ENCODE data around the gene PSMC4.
A peak's percentile ranks its signal among the peaks of the same experiment; 100 is the strongest.

Gene PSMC4

GRCh38 chr19:39995794-39996193 lies 24.8 kb downstream of the PSMC4 start:
- DNase-seq: no peak

GRCh38 chr19:39996218-39996810 lies 25.3 kb downstream of the PSMC4 start:
- DNase-seq: peak; percentile 68

DNA sequence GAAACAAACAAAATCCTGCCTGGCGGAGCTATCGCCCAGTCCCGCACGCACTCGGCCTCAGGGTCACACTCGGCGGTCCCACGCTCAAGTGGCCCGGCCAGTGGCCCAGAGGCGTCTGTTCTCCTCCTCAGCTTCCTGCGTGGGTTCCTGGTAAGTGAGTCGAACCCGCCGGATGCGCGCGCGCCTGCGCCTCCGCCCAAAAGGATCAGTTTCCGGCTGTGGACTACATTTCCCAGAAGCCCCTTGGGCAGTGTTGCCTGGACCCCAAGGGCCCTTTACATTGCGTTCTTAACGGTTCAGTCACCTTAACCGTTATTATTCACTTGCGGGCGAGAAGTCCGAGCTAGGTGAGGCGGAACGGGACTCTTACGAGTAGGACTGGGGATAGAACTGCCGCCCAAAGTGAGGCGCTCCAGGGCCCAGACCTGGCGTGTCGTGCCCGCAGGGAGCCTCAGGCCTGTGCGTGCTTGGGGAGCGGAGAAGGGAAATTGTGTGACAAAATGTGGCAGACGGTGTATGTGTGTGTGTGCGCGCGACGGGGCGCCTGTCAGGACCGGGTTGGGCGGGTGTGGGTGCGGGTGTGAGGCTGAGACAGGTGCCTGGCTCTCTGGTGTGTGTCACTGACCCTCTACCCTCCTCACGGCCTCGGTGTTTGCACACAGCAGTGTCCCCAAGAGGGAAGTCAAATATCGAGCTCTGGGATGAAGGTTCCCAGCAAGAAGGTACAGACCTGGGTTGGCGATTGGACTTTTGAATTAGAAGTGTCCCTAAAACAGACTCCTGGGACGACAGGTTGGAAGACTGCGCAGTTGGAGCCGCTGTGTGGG lies 26.1 kb downstream of the PSMC4 start, which contains the start of gene ZNF546:
TSS of gene ZNF546 (plus strand) at position 250 of the 827 bp plus-strand sequence. CDS start 1,267 bp downstream, outside the sequence.
- DNase-seq: peak; percentile 89

DNA sequence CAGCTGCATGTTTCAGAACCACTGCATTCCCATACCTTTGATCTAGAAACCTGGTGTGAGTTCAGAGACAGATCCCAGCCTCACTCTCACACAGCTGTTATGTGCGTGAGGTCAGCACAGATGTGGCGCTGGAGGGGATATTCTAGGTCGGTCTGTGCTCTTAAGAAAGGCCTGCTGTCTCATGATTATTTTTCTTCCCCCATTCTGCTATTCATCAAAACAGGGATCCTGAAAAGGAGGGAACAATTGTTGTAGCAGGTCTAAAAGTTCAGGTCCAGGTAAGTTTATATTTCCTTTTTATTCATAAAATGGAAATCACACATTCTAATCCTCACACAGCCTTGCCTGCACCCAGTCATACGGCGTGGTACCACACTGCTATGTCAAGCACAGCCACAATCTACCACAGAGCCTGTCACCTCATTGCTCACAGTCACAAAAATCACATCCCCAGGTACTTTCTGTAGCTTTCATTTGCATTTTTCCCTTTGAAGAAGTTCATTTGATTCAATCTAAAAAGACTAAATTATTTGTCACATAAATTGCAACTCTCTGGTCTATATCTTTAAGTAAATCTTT lies 26.8 kb downstream of the PSMC4 start:
- no peak for DNase-seq

- peak; percentile 39 for DNase-seq
Measured at GRCh38 chr19:39998501-39998900, 27.5 kb downstream of the PSMC4 start.

- DNase-seq: no peak
Measured at GRCh38 chr19:40005691-40006272, 34.8 kb downstream of the PSMC4 start.

- DNase-seq: peak; percentile 81
Measured at GRCh38 chr19:40006273-40006691, 35.3 kb downstream of the PSMC4 start.

GRCh38 chr19:40009674-40010073 lies 38.7 kb downstream of the PSMC4 start:
- DNase-seq: no peak

GRCh38 chr19:40013991-40014390 lies 43.0 kb downstream of the PSMC4 start:
- DNase-seq: no peak

GRCh38 chr19:40023969-40024368 lies 53.0 kb downstream of the PSMC4 start:
- DNase-seq: no peak

DNA sequence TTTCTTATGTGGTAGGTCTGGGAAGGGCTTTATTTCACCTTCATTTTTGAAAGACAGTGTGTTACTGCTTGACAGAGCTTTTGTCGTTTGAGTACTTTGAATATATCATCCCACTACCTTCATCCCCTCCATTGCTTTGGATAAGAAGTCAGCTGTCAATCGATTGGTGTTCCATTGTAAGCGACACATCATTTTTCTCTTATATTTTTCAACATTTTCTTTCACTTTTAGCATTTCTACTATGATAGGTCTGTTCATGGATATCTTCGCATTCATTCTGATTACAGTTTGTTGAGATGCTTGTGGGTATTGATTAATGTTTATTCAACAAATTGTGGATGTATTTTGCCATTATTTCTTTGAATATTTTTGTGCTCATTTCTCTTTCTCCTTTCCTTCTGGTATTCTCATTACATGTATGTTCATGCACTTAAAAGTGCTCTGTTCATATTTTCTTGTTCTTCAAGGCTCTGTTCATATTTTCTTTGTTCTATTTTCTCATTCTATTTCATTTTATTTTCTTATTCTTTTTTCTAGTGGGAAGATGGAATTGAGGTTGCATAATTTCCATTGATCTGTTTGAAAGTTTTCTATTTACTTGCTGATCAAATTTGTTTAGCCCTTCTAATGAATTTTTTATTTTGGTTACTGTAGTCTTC lies 55.1 kb downstream of the PSMC4 start:
- DNase-seq: no peak

- no peak for DNase-seq
Measured at GRCh38 chr19:40026597-40026970, 55.6 kb downstream of the PSMC4 start.
